Measurements from ENCODE around the gene PLEKHO2.

The PLEKHO2 gene

GRCh38 chr15:64855205-64855975, 13.7 kb downstream of the PLEKHO2 start:
- DNase-seq (ENCODE audit: low read depth in 1 of 2, low spot score in 1 of 2) = no peak

DNA sequence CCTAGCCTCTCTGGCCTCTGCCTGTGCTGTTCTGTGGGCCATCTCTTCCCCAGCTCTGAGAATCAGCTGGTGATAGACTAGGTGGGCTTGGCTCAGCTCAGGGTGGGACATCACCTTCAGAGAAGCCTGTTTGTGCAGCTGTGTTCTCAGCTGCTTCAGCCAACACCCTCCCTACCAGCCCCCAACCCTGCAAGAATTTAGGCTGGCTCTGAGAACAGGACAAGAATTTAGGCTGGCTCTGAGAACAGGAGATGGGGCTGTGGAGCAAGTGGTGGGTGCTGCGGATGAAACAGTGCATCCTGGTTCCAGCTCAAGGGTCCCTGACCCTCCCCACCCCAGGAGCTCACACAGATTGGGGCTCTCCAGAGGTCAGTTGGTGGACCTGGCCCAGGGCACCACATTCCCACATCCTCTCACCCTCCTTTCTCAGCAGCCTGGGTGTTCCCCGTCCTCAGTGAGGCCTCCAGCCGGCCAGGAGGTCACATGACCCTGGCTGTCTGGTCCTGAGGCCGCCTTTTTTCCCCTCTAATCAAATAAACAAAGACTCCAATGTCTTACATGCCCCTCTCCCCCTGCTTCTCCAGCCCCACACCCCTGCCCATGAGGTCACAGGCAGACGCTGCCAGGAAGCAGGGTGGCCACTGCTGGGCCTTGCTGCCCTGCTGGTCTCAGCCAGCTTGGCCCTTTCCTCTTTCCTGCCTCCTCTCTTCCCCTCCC, 14.9 kb downstream of the PLEKHO2 start:
- no peak for DNase-seq (ENCODE audit: low read depth in 1 of 2, low spot score in 1 of 2)

DNA sequence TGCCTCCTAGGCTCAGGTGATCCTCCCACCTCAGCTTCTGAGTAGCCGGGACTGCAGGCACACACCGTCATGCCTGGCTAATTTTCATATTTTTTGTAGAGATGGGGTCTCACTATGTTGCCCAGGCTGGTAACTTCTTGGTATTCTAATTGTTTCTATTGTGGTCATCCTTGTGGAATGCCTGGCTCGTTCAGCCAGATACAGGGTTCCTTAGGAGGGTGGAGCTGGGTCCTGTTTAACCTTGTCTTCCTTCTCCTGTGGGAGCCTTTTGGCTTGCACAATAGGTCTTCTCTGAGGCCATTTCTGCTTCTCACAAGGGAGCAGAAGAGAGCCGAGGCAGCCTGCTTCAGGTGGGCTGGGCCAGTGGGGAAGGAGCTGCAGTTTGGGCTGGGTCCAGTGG, 15.7 kb downstream of the PLEKHO2 start:
- DNase-seq (ENCODE audit: low read depth in 1 of 2, low spot score in 1 of 2) = no peak

- DNase-seq (ENCODE audit: low read depth in 1 of 2, low spot score in 1 of 2) = no peak
Measured at GRCh38 chr15:64858021-64858575, 16.4 kb downstream of the PLEKHO2 start.

DNA sequence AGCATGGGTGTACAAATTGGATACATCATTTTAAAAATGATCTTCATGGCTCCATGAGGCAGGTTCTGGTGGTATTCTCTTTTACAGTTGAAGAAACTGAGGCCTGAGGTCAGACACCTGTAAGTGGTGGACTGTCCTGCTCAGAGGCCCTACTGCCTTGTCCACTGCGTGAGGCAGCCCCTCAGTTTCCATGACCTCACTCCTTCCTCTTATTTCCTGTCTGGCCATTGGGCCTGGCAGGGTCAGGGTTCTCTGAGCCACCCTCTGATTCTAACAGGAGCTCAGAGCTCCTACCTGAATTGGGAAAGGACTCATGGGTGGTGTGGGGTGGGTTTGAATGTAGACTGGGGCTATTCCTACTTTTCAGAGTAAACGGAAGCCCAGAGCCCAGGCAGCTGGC, 17.5 kb downstream of the PLEKHO2 start:
- no peak for DNase-seq (ENCODE audit: low read depth in 1 of 2, low spot score in 1 of 2)

- no peak for DNase-seq (ENCODE audit: low read depth in 1 of 2, low spot score in 1 of 2)
Measured at GRCh38 chr15:64861331-64861730, 19.6 kb downstream of the PLEKHO2 start.

DNA sequence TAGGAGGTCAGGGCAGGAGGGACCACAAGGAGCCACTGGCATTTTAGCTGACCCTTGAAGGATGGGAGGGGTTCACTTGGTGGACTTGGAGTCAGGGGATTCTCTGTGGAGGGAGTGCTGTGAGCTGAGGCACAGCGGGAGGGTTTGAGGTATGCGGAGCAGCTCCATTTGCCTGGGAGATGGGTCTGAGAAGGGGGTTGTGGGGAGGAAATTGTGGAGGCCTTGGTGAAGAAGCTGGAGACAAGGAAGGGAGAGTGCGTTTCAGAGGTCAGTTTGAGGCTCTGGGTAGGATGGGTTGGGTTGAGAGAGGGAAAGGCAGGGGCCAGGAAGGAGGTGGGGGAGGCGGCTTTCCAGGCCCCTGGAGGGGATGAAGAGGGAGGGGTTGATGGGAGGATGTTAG, 20.2 kb downstream of the PLEKHO2 start:
- DNase-seq (ENCODE audit: low read depth in 1 of 2, low spot score in 1 of 2) = no peak

GRCh38 chr15:64862408-64862807, 20.7 kb downstream of the PLEKHO2 start:
- DNase-seq (ENCODE audit: low read depth in 1 of 2, low spot score in 1 of 2) = no peak

DNA sequence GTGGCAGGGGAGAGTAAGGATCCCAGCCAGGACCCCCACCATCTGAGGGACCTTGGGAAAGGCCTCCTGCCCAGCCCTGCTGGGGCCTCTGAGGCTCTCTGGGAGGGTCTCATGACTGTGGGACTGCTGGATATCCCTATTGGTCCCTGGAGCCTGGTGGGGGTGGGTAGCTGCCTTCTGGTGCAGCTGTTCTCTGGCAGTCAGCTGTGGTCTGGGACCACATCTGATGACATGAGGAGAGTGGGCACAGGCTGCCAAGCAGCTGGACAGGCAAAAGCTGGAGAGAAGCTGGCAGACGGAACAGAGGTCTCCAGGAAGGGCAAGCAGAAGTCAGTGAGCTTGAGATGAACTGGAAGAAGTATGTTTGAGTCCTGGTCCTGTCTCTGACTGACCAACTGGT, 22.4 kb downstream of the PLEKHO2 start:
- no peak for DNase-seq (ENCODE audit: low read depth in 1 of 2, low spot score in 1 of 2)

GRCh38 chr15:64865126-64865997, 23.6 kb downstream of the PLEKHO2 start:
- DNase-seq (ENCODE audit: low read depth in 1 of 2, low spot score in 1 of 2) = no peak

- no peak for DNase-seq (ENCODE audit: low read depth in 1 of 2, low spot score in 1 of 2)
Measured at GRCh38 chr15:64865998-64866520, 24.3 kb downstream of the PLEKHO2 start.

DNA sequence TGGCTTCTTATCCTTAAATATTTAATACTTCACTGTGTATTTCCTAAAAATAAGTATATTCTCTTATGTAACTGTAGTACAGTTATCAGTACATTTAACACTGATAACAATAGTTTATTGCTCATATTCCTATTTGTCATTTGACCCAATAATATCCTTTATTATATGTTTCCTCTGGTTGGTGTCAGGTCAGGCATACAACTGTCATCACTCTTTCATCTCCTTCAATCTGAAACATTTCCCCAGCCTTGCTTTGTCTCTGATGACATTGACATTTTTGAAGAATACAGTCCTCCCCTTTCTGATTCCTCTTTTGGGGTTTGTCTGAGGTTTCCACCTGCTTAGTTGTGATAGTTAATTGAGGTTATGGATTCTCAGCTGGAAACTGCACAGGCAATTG, 27.8 kb downstream of the PLEKHO2 start:
- no peak for DNase-seq (ENCODE audit: low read depth in 1 of 2, low spot score in 1 of 2)

GRCh38 chr15:64870353-64870752, 28.6 kb downstream of the PLEKHO2 start:
- DNase-seq (ENCODE audit: low read depth in 1 of 2, low spot score in 1 of 2) = no peak

- no peak for DNase-seq (ENCODE audit: low read depth in 1 of 2, low spot score in 1 of 2)
Measured at GRCh38 chr15:64875641-64876223, 34.0 kb downstream of the PLEKHO2 start.

DNA sequence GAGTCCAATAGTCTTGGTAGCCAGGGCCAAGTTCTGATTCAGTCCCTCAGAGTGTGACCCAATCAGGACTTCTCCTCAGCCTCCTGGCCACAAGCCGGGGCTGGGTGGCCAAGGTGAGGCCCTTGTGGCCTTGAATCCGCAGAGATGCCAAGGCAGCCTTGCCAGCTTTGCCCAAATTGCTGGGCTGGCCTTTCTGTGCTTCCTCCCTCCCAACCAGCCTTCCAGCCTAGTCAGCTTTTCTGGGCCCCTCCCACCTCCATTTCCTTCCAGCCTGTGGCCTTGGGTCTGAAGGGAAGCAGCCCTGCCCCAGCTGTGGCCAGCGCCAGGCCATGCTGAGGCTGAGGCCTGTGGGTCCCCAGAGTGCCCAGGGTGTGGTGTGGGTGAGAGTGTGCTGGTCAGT, 35.7 kb downstream of the PLEKHO2 start:
- no peak for DNase-seq (ENCODE audit: low read depth in 1 of 2, low spot score in 1 of 2)

GRCh38 chr15:64878705-64879104, 37.0 kb downstream of the PLEKHO2 start:
- no peak for DNase-seq (ENCODE audit: low read depth in 1 of 2, low spot score in 1 of 2)

- no peak for DNase-seq (ENCODE audit: low read depth in 1 of 2, low spot score in 1 of 2)
Measured at GRCh38 chr15:64883100-64883581, 41.4 kb downstream of the PLEKHO2 start.

DNA sequence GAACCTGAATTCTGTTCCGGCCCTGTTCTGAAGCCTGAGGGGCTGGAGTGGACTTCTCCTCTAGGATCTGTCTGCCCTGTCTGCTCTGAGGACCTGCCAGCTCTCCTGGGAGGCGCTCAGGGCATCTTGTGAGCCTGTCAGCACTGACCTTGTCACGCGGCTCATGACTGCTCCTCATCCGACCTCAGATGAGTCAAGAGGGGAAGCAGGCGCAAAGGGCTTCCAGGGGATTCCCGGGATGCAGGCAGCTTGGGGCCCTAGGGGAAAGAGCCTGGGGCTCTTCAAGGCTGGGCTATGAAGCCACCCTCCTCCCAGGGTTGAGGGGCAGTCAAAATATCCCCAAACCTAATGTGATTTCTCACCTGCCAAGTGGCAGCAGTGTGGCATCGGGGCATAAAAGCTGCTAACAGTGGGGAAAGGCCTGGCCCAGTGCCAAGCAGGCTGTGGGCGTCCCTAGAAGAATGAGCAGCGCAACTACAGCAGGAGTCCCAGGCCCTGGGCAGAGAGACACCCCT, 42.3 kb downstream of the PLEKHO2 start:
- DNase-seq (ENCODE audit: low read depth in 1 of 2, low spot score in 1 of 2) = peak; percentile 51 to 62

GRCh38 chr15:64884679-64885078, 43.0 kb downstream of the PLEKHO2 start:
- DNase-seq (ENCODE audit: low read depth in 1 of 2, low spot score in 1 of 2) = no peak

DNA sequence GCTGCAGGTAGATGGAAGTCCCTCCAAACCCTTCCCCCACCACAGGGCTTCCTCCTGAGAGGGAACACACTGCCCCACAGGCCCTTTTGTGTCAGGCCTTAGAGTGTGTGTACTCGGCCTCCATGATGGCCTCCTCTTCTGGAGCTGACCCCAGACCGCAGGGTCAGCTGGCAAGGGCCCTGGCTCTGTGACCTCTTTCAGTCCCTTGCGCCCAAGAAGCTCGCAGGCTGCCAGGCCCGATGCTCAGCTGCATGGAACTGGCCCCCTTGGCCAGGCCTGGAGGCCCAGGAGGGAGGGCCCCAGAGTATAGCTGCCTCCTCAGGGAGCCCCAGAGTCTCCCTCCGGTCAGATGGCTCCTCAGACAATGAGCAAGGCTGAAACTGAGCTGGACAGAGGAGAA, 46.6 kb downstream of the PLEKHO2 start:
- DNase-seq (ENCODE audit: low read depth in 1 of 2, low spot score in 1 of 2) = no peak

All from activated T-helper 1 cell treated with anti-CD3 and anti-CD28 coated beads, Interleukin-2, amount 50 U/mL, for 16 hours (primary cell).